HG02943 (cell line): ENCODE measurements around the gene TP53BP1.
A peak's percentile ranks its signal among the peaks of the same experiment; 100 is the strongest.
"Not testable (repeated sequence)": the region's sequence is repeated elsewhere in the genome, so short reads cannot be mapped to it uniquely, and the experiment has no call there.

Source experiments
- ATAC-seq: cut with Tn5 transposase; IDR thresholded peaks from one replicate; pipeline ENCODE4 v1.9.1; 2021; ENCODE audit warnings: mild to moderate bottlenecking, low read depth, moderate library complexity; ENCODE audit not compliant: unreplicated experiment

Gene TP53BP1, protein sequence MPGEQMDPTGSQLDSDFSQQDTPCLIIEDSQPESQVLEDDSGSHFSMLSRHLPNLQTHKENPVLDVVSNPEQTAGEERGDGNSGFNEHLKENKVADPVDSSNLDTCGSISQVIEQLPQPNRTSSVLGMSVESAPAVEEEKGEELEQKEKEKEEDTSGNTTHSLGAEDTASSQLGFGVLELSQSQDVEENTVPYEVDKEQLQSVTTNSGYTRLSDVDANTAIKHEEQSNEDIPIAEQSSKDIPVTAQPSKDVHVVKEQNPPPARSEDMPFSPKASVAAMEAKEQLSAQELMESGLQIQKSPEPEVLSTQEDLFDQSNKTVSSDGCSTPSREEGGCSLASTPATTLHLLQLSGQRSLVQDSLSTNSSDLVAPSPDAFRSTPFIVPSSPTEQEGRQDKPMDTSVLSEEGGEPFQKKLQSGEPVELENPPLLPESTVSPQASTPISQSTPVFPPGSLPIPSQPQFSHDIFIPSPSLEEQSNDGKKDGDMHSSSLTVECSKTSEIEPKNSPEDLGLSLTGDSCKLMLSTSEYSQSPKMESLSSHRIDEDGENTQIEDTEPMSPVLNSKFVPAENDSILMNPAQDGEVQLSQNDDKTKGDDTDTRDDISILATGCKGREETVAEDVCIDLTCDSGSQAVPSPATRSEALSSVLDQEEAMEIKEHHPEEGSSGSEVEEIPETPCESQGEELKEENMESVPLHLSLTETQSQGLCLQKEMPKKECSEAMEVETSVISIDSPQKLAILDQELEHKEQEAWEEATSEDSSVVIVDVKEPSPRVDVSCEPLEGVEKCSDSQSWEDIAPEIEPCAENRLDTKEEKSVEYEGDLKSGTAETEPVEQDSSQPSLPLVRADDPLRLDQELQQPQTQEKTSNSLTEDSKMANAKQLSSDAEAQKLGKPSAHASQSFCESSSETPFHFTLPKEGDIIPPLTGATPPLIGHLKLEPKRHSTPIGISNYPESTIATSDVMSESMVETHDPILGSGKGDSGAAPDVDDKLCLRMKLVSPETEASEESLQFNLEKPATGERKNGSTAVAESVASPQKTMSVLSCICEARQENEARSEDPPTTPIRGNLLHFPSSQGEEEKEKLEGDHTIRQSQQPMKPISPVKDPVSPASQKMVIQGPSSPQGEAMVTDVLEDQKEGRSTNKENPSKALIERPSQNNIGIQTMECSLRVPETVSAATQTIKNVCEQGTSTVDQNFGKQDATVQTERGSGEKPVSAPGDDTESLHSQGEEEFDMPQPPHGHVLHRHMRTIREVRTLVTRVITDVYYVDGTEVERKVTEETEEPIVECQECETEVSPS (N-terminal part only)

DNA sequence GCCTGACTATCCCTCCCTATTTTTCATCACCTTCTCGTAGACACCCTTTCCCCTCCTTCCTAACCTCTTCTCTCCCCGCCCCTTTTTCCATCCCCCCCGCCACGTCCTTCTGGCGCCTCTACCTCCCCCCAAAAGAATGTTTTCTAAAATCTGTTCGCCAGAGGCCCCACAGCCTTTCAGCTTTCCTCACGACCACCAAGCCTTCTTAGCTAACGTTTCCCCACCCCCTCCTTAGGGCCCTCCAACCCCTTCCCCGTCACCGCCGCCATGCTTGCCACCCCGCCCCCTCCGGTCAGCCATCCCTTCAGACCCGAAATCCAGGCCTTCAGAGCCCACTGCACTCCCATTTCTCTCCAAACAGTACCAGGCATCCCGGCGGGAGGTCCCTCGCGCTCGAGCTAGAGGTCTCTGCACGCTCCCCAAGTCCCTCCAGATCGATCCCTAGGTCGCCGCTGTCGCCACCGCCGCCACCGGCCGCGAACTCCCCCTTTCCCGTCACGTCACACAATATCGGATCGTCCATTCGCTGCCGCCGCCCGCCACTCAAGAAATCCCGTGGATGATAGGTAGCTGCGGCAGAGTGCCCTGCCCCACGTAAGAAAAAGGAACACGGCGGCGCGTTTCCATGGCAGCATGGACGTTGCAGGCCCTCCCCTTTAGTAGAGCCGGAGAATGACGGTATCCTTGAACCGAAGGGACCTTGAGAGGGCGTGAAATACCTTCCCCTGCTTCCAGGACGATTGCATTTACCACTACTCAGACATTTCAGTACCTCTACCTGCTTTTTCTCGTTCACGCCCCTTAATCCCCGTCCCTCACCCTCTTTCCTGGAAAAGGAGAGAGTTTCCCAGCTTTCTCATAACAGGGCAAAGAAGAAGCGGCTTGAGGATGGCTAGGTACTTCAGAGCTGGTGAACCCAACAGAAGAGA lies at the start of gene TP53BP1:
Gene TP53BP1 (minus strand): TSS at position 484 of the 929 bp plus-strand sequence. CDS start 113 bp downstream, at position 371.
- ATAC-seq = peak; percentile 94

DNA sequence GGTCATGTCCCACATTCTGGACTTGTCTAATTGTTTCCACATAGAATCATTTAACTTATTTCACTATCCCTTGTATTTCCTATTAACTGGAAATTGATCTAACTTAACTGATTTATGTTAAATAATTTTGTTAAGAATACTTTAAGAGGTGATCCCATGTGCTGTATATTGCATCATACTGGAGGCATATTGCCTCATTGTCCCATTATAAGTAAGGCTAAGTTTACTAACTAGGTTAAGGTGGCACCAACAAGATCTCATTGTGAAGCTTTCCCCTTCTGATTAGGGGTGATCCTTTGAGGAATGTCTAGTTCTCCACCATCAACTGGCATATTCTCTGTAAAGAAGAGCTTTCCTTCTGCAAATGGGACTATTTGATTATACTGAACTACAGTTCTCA lies 48.8 kb upstream of the TP53BP1 start:
- ATAC-seq = no peak

DNA sequence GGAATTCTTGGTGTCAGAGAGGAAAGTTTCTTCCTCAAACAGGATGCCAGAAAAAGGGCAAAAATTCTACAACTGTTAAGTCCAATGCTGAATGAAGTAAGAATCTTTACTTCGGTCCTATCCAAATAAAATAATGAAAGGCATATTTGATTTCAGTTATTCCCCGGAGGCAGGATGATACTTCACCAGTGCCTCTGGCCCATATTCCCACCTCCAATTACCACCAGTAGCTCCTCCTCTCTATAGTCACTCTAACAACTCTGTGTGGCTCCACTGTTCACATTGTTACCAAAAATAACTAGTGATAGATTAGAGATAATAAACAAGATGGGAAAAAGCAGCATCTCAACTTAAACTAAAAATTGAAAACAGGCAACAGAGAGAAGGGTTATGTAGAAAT lies 45.1 kb upstream of the TP53BP1 start:
- no peak for ATAC-seq

DNA sequence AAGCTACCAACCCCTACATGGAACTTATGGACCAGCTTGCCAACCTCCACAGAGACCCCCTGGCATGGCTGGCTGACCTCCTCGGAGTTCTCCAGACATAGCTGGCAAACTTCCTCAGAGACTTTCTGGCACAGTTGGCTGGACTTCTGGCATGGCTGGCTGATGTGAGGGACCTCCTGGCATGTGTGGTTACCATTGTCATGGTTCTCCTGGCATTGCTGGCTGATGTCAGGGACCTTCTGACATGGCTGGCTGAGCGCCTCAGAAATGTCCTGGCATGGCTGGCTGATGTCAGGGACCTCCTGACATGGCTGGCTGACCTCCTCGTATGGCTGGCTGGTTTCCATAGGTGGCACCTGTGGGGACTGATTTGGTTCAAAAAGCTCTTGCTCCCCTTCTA lies 41.9 kb upstream of the TP53BP1 start:
- ATAC-seq = no peak

DNA sequence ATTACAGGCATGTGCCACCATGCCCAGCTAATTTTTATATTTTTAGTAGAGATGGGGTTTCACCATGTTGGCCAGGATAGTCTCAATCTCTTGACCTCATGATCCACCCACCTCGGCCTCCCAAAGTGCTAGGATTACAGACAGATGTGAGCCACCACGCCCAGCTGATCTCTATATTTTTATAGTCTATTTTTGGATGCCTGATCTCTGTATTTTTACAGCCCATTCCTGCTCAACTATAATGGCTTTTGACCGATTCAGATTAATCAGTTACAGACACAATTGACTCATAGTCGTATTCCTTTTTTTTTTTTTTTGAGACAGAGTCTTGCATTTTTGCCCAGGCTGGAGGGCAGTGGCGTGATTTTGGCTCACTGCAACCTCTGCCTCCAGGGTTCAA lies 39.9 kb upstream of the TP53BP1 start:
- not testable (repeated sequence) for ATAC-seq

DNA sequence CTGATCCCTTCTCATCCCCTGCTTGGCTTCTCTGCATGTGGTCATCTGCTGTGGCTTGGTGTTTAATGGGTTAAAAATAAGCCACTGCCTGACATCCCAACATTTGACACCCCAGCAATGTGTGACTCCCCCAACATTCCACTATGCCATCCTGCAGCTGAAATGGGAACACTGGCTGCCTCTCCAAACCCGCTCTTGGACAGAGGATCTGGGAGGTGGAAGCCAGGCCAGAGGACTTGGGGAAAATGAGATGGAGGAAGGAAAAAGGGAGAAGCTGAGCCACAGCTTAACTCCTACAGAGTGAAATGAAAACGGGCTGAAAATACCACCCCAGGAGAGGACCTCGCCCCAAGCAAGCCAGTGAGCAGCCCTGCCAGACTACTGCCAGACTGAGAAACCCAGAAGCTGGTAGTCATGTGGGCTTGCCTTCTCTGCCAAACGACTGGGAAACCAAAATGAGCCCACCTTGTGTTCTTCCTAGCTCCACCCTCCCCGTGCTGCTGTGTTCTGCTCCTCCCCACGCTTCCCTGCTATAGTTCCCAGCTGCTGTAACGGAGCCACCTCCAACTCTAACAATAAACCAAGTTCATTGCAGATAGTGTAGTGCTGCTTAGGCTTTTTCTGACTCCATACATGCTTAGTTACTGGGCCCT lies 38.2 kb upstream of the TP53BP1 start:
- no peak for ATAC-seq

DNA sequence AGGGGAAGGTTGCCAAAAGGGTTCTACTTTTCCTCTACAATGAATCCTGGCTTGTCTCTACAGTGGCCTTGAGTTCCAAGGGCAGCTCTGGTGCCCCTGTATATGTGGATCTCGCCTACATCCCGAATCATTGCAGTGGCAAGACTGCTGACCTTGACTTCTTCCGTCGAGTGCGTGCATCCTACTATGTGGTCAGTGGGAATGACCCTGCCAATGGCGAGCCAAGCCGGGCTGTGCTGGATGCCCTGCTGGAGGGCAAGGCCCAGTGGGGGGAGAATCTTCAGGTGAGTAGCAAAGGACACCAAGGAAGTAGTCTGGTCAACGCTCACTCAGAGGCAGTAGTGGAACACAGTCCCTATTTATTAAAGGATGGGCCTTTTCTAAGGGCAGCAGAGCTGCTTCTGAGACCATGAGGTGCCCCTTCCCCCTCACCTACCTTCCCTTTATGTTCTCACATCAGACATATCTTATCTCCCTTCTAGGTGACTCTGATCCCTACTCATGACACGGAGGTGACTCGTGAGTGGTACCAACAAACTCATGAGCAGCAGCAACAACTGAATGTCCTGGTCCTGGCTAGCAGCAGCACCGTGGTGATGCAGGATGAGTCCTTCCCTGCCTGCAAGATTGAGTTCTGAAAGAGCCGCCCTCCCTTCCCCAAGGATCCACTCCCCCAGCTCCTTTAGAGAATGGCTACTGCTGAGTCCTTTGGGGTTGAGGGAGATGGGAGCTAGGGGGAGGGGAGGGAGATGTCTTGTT lies 36.8 kb upstream of the TP53BP1 start:
- no peak for ATAC-seq

DNA sequence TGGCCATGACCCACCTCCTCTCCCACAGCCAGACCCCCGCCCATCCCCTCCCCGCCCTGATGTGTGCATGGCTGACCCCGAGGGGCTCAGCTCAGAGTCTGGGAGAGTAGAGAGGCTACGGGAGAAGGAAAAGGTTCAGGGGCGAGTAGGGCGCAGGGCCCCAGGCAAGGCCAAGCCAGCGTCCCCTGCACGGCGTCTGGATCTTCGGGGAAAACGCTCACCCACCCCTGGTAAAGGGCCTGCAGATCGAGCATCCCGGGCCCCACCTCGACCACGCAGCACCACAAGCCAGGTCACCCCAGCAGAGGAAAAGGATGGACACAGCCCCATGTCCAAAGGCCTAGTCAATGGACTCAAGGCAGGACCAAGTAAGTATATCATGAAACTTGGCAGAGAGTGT lies 36.2 kb upstream of the TP53BP1 start:
- ATAC-seq = no peak

DNA sequence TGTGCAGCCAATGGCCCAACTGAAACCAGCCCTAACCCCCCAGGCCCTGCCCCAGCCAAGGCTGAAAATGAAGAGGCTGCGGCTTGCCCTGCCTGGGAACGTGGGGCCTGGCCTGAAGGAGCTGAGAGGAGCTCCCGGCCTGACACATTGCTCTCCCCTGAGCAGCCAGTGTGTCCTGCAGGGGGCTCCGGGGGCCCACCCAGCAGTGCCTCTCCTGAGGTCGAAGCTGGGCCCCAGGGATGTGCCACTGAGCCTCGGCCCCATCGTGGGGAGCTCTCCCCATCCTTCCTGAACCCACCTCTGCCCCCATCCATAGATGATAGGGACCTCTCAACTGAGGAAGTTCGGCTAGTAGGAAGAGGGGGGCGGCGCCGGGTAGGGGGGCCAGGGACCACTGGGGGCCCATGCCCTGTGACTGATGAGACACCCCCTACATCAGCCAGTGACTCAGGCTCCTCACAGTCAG lies 35.6 kb upstream of the TP53BP1 start:
- no peak for ATAC-seq

DNA sequence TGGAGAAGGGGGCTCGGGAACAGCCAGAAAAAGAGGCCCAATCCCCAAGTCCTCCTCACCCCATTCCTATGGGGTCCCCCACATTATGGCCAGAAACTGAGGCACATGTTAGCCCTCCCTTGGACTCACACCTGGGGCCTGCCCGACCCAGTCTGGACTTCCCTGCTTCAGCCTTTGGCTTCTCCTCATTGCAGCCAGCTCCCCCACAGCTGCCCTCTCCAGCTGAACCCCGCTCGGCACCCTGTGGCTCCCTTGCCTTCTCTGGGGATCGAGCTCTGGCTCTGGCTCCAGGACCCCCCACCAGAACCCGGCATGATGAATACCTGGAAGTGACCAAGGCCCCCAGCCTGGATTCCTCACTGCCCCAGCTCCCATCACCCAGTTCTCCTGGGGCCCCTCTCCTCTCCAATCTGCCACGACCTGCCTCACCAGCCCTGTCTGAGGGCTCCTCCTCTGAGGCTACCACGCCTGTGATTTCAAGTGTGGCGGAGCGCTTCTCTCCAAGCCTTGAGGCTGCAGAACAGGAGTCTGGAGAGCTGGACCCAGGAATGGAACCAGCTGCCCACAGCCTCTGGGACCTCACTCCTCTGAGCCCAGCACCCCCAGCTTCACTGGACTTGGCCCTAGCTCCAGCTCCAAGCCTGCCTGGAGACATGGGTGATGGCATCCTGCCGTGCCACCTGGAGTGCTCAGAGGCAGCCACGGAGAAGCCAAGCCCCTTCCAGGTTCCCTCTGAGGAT lies 35.0 kb upstream of the TP53BP1 start:
- ATAC-seq = no peak

DNA sequence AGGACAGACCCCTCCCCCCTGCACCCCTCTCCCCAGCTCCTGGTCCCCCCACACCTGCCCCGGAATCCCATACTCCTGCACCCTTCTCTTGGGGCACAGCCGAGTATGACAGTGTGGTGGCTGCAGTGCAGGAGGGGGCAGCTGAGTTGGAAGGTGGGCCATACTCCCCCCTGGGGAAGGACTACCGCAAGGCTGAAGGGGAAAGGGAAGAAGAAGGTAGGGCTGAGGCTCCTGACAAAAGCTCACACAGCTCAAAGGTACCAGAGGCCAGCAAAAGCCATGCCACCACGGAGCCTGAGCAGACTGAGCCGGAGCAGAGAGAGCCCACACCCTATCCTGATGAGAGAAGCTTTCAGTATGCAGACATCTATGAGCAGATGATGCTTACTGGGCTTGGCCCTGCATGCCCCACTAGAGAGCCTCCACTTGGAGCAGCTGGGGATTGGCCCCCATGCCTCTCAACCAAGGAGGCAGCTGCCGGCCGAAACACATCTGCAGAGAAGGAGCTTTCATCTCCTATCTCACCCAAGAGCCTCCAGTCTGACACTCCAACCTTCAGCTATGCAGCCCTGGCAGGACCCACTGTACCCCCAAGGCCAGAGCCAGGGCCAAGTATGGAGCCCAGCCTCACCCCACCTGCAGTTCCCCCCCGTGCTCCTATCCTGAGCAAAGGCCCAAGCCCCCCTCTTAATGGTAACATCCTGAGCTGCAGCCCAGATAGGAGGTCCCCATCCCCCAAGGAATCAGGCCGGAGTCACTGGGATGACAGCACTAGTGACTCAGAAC lies 34.3 kb upstream of the TP53BP1 start:
- ATAC-seq = no peak

DNA sequence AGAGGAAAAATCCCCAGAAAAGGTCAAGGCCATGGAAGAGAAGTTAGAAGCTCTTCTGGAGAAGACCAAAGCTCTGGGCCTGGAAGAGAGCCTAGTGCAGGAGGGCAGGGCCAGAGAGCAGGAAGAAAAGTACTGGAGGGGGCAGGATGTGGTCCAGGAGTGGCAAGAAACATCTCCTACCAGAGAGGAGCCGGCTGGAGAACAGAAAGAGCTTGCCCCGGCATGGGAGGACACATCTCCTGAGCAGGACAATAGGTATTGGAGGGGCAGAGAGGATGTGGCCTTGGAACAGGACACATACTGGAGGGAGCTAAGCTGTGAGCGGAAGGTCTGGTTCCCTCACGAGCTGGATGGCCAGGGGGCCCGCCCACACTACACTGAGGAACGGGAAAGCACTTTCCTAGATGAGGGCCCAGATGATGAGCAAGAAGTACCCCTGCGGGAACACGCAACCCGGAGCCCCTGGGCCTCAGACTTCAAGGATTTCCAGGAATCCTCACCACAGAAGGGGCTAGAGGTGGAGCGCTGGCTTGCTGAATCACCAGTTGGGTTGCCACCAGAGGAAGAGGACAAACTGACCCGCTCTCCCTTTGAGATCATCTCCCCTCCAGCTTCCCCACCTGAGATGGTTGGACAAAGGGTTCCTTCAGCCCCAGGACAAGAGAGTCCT lies 33.4 kb upstream of the TP53BP1 start:
- ATAC-seq = no peak

DNA sequence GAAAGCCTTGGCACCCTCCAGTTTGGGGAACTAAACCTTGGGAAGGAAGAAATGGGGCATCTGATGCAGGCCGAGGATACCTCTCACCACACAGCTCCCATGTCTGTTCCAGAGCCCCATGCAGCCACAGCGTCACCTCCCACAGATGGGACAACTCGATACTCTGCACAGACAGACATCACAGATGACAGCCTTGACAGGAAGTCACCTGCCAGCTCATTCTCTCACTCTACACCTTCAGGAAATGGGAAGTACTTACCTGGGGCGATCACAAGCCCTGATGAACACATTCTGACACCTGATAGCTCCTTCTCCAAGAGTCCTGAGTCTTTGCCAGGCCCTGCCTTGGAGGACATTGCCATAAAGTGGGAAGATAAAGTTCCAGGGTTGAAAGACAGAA lies 32.2 kb upstream of the TP53BP1 start:
- ATAC-seq = no peak

DNA sequence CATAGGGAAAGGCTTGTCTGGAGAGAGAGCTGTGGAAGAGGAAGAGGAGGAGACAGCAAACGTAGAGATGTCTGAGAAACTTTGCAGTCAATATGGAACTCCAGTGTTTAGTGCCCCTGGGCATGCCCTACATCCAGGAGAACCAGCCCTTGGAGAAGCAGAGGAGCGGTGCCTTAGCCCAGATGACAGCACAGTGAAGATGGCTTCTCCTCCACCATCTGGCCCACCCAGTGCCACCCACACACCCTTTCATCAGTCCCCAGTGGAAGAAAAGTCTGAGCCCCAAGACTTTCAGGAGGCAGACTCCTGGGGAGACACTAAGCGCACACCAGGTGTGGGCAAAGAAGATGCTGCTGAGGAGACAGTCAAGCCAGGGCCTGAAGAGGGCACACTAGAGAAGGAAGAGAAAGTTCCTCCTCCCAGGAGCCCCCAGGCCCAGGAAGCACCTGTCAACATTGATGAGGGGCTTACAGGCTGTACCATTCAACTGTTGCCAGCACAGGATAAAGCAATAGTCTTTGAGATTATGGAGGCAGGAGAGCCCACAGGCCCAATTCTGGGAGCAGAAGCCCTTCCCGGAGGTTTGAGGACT lies 31.4 kb upstream of the TP53BP1 start:
- ATAC-seq = no peak

DNA sequence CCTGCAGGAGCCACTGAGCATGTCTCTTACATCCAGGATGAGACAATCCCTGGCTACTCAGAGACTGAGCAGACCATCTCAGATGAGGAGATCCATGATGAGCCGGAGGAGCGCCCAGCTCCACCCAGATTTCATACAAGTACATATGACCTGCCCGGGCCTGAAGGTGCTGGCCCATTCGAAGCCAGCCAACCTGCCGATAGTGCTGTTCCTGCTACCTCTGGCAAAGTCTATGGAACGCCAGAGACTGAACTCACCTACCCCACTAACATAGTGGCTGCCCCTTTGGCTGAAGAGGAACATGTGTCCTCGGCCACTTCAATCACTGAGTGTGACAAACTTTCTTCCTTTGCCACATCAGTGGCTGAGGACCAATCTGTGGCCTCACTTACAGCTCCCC lies 30.7 kb upstream of the TP53BP1 start:
- ATAC-seq = no peak

DNA sequence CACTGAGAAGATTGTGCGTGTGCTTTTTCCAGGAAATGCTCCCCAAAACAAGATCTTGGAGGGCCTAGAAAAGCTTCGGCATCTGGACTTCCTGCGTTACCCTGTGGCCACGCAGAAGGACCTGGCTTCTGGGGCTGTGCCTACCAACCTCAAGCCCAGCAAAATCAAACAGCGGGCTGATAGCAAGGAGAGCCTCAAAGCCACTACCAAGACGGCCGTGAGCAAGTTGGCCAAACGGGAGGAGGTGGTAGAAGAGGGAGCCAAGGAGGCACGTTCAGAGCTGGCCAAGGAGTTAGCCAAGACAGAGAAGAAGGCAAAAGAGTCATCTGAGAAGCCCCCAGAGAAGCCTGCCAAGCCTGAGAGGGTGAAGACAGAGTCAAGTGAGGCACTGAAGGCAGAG lies 29.3 kb upstream of the TP53BP1 start:
- no peak for ATAC-seq
